ENCODE data around the gene WNT9A.

DNA sequence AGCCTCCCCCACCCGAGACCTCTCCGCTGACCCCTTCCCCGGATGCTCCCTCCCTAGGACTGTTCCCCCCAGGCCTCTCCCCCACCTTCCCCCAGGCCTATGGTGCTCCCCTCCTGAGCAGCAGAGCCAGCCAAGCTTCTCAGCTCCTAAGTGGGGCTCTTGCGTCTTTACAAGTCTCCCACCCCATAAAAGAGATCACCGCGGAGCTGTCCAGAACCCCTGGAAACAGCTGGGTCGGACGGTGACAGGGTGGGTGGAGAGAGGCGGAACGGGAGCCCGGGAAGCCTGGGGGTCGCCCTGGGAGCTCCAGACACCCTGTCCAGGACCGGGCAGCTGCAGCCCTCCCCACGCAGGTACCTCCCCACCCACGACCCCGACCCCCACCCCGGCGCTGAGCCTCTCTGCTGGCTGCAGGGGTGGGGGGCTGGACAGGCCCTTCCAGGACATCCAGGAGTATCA lies 61.2 kb downstream of the WNT9A start:
- TF ChIP-seq CTCF (IDR thresholded peaks at IDR 0.05) (no peak), POLR2A (IDR thresholded peaks at IDR 0.05) (no peak)

All from lower leg skin (tissue), 3 donors.